ENCODE data around the gene DDC.
"Not testable (repeated sequence)": the region's sequence is repeated elsewhere in the genome, so short reads cannot be mapped to it uniquely, and the experiment has no call there.

DDC gene

DNA sequence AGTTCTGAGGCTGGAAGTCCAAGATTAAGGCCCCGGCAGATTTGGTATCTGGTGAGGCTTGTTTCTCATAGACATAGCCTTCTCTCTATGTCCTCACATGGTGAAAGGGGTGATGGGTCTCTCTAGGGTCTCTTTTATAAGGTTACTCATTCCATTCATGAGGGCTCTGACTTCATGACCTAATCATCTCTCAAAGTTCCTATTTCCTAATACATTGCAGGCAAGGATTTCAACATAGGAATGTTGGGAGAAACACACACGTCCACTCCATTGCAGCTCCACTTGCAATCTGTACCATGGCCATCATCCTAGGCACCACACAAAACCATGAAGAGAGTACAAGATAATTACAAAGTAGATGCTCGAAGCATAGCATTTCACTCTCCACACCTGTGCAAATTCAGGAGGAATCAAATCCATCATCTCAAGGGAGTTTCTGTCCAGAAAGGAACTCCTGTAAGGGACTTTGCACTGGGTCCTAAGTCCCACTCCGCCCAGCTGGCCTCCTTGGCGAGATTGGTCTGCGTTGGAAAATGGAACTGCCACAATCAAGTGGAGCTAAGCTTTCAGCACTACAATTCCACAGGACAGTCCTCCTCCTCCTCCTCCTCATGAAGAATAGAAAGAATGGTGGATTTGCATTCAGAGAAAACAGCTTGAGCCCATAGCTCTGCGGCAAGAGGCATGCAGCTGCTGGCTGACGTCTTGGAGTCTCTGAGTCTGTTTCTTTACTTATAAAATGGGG, 8.8 kb downstream of the DDC start:
- in situ Hi-C loops (cut with HindIII; ENCODE audit: low sequenced_read_pairs), result no loop called here

DNA sequence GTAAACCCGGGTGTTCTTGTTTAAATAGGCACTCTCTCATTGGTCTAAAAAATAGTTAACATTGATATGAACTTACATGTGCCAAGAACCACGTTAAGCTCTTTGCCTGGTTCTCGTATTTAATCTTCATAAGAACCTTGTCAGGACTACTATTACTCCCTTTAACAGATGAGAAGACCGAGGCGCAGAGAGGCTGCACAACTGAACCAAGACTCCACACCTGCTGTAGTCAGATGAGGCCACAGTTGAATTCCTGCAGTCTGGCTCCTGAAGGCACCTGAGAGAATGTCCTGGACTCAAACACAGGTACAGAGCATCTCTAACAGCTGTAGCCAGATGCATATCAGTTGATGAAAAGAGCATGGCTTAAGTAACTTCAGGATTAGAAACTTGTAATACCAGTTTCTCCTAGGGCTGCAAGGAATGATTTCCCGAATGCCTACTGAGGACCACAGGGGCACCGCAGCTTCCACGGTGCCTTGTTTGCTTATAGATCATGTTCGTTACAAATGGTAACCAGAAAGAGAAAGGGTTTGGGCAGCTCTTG, 9.5 kb downstream of the DDC start:
- in situ Hi-C loops (cut with HindIII; ENCODE audit: low sequenced_read_pairs), result no loop called here

DNA sequence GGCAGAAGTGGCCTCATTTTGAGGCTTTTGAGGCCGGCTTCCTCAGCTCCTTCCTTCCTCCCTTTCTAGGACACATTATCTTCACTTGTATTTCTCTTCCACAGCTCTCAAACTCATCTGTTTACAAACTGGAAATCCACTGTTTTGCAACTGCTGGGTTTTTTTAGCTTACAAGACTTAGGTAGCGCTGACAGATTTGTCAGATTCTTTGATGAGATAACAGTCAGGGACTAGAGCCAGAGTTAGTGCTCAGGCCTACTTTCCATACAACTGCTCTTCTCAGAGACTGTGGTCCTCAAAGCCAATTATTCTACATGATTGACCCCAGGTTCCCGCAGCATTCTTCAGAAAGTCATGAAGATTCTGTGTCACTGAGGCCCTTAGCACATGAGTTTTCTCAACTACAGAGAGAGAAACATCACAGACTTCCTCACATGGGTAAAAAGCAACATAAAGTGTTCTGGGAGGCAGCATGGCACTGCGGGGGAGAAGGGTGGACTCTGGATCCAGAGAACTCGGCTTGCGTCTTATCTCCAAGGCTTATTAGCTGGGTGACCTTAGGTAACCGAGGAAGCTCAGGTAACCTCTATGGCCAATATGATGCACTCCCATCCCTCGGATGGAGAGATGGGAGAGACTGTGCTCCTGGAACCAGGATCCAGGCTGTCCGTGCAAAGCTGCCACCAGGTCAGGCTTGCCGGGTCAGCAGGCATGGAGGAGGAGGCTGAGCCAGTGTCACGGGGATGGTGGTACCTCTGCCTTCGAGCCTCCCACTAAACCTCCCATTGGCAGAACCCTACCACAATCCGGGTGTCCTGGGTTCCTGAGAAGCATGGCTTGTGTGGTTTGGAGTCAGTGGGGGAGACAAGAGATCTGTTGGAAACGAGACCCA, 10.5 kb downstream of the DDC start:
- in situ Hi-C loops (cut with HindIII; ENCODE audit: low sequenced_read_pairs), result loop anchor here (5.0 kb wide), 1 partner anchor 73 kb away; no protein-coding TSS in a partner anchor

DNA sequence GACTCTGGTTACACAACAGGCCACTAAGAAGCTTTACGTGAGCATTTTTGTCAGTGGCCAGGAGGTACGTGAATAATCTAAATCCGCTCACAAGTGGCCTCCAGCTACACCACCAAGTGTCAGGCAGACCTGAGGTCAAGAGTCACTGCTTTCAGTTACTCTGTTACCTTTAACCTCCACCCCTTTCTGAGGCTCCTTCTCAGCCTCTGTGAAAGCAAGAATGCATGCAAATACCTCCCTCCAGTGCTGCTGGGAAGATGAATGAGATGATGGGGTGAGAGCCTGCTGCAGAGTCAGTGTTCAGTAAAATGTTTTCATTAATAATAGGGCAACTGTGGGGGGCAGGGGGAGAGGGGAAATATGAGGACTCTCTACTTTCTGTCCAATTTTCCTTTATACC, 11.2 kb downstream of the DDC start:
- in situ Hi-C loops (cut with HindIII; ENCODE audit: low sequenced_read_pairs), result loop anchor here (5.0 kb wide), 1 partner anchor 73 kb away; no protein-coding TSS in a partner anchor

DNA sequence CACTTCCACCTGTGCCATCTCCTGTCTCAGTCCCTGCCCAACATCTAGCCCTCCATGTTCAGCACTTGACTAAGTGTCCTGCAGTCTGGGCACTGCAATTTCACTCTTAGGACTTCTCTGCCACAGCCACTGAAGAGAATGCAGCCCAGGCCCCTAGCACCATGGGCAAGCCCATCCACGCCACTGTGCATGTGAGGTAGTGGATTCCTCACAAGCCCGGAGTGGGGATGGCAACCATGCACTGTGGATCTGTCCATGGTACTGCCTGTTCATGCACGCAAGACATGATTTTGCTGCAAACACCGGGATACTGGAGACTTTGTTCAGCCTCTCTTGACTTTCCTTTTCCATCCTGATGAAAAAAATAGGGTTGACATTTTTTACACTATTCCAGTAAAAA, 12.3 kb downstream of the DDC start:
- in situ Hi-C loops (cut with HindIII; ENCODE audit: low sequenced_read_pairs), result loop anchor here (5.0 kb wide), 1 partner anchor 74 kb away; no protein-coding TSS in a partner anchor

DNA sequence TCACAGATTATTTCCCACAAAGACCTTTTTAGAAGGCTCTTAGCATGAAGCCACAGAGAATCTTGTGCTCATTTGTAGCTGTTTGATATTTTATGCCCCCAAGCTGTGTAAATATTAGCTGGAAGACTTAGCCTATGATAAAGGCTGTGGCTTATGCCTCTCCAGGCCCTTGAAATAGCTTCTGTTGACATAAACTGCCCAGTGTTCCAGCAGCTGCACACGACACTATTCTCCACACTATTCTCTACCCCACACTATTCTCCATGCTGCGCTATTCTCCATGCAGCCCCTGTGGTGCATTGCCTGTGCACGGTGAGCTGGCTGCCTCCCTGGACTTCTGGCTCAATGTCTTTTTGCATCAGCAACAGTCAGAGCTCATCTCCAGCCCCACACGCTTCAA, 13.1 kb downstream of the DDC start:
- in situ Hi-C loops (cut with HindIII; ENCODE audit: low sequenced_read_pairs), result loop anchor here (5.0 kb wide), 1 partner anchor 75 kb away; no protein-coding TSS in a partner anchor

DNA sequence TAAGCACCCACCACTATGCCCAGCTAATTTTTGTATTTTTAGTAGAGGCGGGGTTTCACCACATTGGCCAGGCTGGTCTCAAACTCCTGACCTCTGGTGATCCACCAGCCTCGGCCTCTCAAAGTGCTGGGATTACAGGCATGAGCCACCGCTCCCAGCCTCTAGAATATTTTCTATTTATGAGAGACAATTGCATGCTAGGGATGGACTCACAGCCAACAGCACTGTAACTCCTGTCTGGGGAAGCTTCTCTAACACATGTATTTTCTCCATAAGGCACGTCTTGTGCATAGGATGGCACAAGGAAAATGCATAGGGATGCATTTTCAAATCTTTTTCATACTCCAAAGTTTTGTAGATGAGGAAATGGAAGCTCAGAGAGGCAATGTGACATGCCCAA, 19.6 kb downstream of the DDC start:
- in situ Hi-C loops (cut with HindIII; ENCODE audit: low sequenced_read_pairs), result not testable (repeated sequence)

DNA sequence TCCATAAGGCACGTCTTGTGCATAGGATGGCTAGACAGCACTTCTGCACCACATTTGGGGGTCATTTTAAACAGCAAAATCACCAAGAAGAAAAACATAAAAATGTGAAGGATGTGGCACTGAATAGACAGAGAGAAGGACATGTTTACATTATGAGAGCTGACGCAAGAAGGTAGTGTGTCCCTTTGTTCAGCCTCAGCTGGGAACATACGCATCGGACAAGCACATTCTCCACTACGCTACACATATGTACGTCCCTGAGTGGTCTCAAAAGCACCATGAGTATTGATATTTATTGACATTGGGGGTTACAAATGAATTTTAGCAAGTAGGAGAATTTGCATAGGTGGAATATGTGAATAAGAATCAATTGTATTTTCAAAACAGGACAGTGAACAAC, 20.2 kb downstream of the DDC start:
- in situ Hi-C loops (cut with HindIII; ENCODE audit: low sequenced_read_pairs), result no loop called here

DNA sequence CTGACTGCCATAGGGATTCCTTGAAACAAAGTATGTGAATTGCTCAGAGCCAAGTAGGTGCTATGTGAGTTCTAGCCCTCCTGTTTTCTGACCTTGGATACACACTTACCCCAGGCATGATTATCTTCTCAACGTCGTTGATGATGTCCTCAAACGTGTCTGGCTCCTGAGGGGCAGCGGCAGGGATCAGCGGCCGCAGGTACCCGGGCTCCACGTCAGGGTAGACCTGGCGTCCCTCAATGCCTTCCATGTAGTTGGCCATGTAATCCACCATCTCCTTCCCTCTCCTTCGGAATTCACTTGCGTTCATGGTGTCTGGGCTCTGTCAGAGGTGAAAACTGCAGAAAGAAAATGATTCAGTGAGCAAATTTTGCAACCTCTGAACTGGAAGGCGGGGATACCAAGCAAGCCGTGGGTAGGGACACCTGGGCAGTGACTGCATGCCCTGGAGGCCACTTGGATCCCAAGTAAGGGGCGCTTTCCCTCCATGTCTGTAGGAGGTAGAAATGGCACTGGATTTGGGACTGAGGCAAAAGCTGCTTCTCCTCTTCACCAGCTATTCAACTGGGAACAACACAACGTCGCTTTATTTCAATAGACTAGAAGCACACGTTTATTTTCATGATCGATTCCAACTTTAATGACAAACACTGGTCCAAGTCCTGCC, 21.3 kb downstream of the DDC start:
- in situ Hi-C loops (cut with HindIII; ENCODE audit: low sequenced_read_pairs), result no loop called here

DNA sequence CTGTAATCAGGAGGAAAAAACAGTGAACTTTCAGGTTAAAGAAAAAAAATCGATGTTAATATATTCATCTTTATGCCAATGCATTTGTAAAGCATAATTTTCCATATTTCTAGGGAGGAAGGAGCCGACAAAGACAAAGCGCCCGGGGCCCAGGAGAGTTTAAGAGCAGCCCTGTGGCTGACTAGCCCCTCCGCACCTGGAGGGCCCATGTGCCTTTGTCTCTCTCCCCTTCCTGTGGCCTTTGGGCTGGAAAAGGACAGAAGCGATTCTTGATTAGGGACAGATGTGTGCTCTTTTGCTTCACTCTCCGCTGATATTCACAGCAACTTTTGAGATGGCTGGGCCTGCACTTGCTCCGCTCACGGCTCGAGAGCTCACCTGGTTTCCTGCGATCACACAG, 23.1 kb downstream of the DDC start:
- in situ Hi-C loops (cut with HindIII; ENCODE audit: low sequenced_read_pairs), result no loop called here

DNA sequence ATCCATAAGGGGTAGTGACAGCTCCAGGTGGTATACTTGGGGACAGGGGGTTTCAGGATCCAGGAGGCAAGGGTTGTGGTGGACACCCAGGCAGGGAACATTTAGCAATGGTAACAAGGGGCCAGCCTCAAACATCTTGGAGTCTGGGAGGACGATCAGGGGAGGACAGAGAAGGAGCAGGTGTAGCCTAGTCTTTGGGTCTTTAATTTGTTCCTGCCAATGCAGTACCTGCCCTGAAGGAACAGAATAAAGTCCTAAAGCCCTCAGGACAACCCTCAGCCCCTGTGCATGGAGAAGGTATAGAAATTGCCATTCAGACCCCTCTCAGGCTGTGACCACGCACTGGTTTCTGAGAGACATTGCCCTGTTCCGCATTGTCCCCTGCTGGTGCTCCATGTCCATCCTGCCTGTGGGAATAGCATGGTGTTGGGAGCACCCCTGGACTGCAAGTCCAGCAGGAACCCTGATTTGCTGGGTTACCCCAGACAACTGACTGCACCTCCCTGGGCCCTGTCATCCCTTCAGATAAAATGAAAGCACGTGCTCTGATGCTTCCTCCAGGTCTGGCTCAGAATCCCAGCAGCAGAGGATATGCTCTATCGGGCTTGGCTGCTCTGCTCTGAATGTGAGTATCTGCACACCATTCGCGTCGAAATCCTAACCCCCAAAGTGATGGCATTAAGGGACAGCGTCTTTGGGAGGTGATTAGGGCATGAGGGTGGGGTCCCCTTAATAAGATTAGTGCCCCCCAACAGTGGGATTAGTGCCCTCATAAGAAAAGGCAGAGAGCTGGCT, 24.2 kb downstream of the DDC start:
- in situ Hi-C loops (cut with HindIII; ENCODE audit: low sequenced_read_pairs), result no loop called here

DNA sequence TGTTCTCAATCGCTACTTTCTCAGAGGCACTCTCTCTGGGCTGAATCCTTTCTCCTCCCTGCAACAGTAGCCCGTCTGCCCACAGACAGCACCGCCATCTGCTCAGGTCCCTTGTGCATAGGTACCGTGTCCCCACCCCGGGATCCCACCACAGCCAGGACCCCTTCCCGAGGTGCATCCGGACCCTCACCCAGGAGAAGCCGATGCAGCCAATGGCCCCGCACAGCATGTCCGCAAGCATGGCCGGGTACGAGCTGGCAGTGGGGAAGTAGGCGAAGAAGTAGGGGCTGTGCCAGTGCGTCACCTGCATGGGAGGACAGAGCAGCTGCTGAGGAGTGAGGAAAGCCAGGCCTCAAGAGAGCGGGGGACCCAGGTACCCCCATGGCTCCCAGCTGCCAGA, 25.5 kb downstream of the DDC start:
- in situ Hi-C loops (cut with HindIII; ENCODE audit: low sequenced_read_pairs), result no loop called here

DNA sequence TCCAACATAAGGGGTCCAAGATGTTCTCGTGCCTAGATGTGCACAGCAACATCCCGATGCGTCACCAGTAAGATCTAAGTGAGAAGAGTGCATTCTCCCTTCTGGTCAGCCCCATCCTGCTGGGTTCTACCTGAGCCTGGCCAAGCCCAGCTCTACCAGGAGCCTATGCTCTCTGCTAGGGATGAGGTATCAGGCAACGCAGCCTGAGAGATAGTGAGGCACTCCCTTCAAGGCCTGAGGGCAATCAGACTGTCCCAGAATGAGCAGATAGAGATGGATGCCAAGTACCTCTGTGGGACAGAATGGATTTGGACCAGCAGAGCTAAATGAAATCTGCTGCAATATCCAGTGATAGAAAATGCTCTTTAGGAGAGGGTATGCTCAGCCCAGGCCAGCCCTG, 26.7 kb downstream of the DDC start:
- in situ Hi-C loops (cut with HindIII; ENCODE audit: low sequenced_read_pairs), result no loop called here

DNA sequence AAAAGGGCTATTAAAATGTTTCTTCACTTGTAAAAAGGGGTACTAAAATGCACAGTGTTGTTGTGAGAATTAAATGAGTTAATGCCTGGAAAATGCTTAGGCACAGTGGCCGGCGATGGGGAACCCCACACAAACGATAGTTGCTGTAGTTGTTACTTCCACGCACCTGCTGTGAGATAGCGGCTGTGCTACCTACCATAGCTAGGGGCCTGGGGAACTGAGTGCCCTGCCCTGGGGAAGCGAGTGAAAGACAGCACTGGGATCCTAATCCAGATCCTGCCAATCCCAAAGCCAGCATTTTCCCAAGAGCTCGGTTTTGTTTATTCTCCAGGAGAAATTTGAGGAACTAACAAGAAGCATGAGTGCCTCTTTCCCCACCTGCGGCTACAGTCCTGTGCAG, 27.8 kb downstream of the DDC start:
- in situ Hi-C loops (cut with HindIII; ENCODE audit: low sequenced_read_pairs), result no loop called here

DNA sequence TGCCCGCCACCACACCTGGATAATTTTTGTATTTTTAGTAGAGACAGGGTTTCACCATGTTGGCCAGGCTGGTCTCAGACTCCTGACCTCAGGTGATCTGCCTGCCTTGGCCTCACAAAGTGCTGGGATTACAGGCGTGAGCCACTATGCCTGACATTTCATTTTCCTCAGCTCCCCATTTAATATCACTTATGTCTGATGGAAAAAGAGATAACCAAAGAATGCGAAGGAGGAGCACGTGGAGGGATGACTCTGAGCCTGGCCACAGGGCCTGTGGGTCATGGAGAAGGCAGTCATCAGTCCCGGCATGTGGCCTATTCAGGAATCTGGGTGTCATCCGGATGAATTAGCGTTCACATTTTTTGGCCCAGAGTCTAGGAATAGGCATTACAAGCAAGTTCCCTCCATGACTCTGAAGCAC, 29.9 kb downstream of the DDC start:
- in situ Hi-C loops (cut with HindIII; ENCODE audit: low sequenced_read_pairs), result not testable (repeated sequence)

DNA sequence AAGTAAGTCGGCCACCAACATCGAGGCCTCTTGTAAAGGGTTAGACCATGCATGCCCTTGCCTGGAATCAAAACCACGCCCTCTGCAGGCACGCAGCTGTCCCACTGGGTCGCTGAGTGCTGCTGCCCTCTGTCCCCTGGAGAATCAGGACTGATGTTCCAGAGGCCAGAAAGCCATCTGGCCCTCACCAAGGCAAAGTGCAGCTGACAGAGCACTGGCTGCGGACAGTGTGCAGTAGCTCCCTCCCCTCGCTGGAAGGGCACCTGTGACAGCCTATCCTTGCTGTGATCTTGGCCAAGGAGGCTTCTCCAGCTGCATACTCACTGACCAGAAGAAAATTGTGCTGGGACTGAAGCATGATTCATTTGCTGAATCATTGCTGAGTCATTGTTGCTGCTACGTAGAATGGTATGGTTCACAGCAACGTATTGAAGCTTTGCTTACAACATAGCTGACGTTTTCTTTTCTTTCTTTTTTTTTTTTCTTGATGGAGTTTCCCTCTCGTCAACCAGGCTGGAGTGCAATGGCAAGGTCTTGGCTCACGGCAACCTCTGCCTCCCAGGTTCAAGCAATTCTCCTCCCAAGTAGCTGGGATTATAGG, 30.4 kb downstream of the DDC start:
- in situ Hi-C loops (cut with HindIII; ENCODE audit: low sequenced_read_pairs), result no loop called here

DNA sequence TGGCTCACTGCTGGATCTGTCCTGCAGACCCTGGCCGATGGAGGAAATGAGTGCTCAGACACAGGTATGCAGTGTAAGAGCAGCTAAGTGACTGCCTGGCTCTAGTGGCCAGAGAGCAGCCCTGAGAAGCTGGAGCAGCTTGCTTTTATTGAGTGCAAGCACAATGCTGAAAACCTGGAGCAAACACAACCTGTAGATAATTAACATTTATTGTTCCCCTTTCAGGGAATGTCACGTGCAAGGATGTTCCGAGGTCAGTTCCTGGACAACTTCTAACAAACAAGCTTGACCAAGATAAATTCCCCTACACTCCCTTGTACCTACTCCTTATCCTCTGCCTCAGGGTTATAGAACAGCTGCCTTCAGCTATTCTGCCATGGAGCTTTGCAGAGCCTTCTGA, 31.3 kb downstream of the DDC start:
- in situ Hi-C loops (cut with HindIII; ENCODE audit: low sequenced_read_pairs), result no loop called here

DNA sequence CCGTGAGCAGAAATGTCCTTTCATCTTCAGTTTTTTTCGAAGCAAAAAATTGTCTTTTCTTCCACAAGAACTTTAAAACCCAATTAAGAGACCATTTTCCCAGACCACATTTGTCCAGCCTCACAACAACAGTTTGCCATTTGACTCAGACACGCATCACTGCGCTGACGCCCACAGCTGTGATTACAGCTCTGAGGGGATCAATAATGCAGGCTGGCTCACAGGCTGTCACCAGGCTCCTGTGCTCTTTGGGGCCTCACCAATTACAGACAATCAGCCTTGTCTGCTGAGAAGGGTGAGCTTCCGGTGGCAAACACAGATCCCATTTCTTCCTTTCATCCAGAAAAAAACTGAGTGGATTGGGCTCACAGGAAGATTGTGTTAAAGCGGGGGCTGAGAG, 33.3 kb downstream of the DDC start:
- in situ Hi-C loops (cut with HindIII; ENCODE audit: low sequenced_read_pairs), result no loop called here

DNA sequence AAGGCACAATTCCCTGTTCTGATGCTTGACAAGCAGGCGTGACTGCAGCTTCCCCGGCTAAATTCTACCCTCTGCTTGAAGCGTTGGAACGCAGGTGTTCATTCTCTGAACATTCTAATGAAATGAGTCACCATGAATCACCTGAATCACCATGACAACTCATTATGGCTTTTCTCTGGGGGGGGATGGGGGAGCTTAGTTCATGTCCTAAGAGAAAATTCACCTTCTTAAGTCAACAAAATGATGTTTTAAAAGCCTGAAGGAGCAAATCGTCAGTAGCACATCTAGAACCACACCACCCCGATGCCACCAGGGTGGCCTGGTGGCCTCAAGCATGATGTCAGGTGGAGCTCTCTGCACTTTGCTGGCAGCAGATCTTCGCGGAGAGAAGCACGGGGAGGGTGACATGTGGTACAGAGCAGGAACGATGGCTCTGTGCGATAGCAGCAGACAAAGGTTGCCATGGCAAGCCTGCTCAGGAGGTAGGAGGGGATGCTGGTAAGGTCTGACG, 33.7 kb downstream of the DDC start:
- in situ Hi-C loops (cut with HindIII; ENCODE audit: low sequenced_read_pairs), result no loop called here

DNA sequence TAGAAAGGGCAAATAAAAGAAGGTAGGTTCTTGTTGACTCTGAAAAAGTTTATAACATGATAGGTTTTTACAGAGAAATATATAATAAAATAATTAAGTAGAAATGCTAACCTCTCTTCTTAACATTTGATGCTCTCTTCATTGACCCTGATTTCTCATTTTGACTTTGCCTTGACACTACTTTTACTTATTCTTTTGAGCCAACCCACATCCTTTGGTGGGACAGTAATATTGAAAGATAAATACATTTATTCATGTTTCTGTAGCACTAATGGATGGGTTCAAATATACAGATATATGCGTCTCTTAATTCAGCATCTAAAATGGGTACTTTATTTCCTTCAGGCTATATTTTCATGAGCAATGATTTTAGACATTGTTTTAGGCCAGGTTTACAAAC, 34.4 kb downstream of the DDC start:
- in situ Hi-C loops (cut with HindIII; ENCODE audit: low sequenced_read_pairs), result no loop called here

Data from endothelial cell of hepatic sinusoid (primary cell).